ENCODE measurements around the gene SLC38A7.
"Not testable (repeated sequence)": the region's sequence is repeated elsewhere in the genome, so short reads cannot be mapped to it uniquely, and the experiment has no call there.

SLC38A7 gene

GRCh38 chr16:58678269-58678668, 6.3 kb downstream of the SLC38A7 start:
- no peak for DNase-seq

GRCh38 chr16:58670946-58671583, 13.5 kb downstream of the SLC38A7 start:
- DNase-seq, result no peak

- DNase-seq, result no peak
These were observed 14.4 kb downstream of the SLC38A7 start for GRCh38 chr16:58670177-58670576.

- no peak for DNase-seq
These were observed 19.4 kb downstream of the SLC38A7 start for GRCh38 chr16:58665200-58665599.

GRCh38 chr16:58661199-58661830, 23.3 kb downstream of the SLC38A7 start:
- peak; percentile 60 for DNase-seq

- DNase-seq, result not testable (repeated sequence)
These were observed 24.7 kb downstream of the SLC38A7 start for GRCh38 chr16:58659911-58660310.

- no peak for DNase-seq
These were observed 25.8 kb downstream of the SLC38A7 start for GRCh38 chr16:58658796-58659211.

GRCh38 chr16:58656899-58657298, 27.7 kb downstream of the SLC38A7 start:
- no peak for DNase-seq

- no peak for DNase-seq
These were observed 29.4 kb downstream of the SLC38A7 start for GRCh38 chr16:58655215-58655596.

- DNase-seq, result no peak
These were observed 29.9 kb downstream of the SLC38A7 start for GRCh38 chr16:58654560-58655214.

- no peak for DNase-seq
These were observed 31.8 kb downstream of the SLC38A7 start for GRCh38 chr16:58652741-58653140.

GRCh38 chr16:58651965-58652348, 32.6 kb downstream of the SLC38A7 start:
- DNase-seq, result no peak

- DNase-seq, result no peak
These were observed 34.9 kb downstream of the SLC38A7 start for GRCh38 chr16:58649707-58650106.

GRCh38 chr16:58647107-58647506, 37.5 kb downstream of the SLC38A7 start:
- DNase-seq, result no peak

GRCh38 chr16:58644765-58645487, 39.6 kb downstream of the SLC38A7 start:
- no peak for DNase-seq

- DNase-seq, result no peak
These were observed 40.5 kb downstream of the SLC38A7 start for GRCh38 chr16:58644108-58644507.

- DNase-seq, result no peak
These were observed 43.6 kb downstream of the SLC38A7 start for GRCh38 chr16:58640949-58641348.

- DNase-seq, result no peak
These were observed 44.7 kb downstream of the SLC38A7 start for GRCh38 chr16:58639836-58640235.

GRCh38 chr16:58639230-58639629, 45.3 kb downstream of the SLC38A7 start:
- no peak for DNase-seq

GRCh38 chr16:58638148-58639036, 46.2 kb downstream of the SLC38A7 start:
- DNase-seq, result peak; percentile 25

- not testable (repeated sequence) for DNase-seq
These were observed 47.5 kb downstream of the SLC38A7 start for GRCh38 chr16:58637021-58637420.

- DNase-seq, result no peak
These were observed 48.1 kb downstream of the SLC38A7 start for GRCh38 chr16:58636466-58636865.

GRCh38 chr16:58635502-58635901, 49.1 kb downstream of the SLC38A7 start:
- no peak for DNase-seq
